ENCODE results near the gene ZC3H18.

DNA sequence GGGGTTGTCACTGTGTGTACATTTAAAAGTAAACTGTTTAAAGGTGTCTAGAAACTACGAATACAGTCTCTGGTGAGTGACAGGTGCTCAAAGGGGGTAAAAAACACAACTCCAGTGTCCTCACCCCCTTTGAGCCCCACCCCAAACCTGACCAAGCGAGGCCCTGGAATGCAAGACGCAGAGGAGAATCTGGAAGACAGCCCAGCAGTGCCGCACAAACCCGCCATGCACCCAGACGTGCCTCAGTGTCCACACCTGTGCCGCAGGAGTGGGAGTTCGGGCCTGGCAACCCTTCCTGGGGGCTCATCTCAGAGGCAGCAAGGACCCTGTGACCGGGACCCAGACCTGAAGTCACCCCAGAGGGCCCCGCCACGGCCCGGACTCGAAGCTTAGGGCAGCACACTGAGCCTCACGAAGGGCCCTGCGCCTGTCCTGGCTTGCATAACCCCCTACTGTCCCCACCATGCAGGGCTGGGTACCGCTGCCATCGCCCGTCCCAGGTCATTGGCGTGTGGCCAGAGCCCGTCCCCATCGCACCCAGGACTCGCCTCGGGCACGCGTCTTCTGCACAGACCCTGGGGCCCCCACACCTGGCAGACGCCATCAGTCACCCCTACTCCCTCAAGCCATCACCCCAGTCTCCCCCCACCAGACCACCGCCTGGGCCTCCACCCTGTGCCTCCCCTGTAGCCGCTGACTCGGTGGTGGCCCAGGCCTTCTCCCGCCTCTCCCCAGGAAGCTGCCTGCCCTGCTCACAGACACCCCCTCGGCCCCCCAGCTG lies 33.0 kb upstream of the ZC3H18 start:
- TF ChIP-seq, protein P1, sequence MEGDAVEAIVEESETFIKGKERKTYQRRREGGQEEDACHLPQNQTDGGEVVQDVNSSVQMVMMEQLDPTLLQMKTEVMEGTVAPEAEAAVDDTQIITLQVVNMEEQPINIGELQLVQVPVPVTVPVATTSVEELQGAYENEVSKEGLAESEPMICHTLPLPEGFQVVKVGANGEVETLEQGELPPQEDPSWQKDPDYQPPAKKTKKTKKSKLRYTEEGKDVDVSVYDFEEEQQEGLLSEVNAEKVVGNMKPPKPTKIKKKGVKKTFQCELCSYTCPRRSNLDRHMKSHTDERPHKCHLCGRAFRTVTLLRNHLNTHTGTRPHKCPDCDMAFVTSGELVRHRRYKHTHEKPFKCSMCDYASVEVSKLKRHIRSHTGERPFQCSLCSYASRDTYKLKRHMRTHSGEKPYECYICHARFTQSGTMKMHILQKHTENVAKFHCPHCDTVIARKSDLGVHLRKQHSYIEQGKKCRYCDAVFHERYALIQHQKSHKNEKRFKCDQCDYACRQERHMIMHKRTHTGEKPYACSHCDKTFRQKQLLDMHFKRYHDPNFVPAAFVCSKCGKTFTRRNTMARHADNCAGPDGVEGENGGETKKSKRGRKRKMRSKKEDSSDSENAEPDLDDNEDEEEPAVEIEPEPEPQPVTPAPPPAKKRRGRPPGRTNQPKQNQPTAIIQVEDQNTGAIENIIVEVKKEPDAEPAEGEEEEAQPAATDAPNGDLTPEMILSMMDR (IDR thresholded peaks at IDR 0.05) = no peak
- TF ChIP-seq POLR2A (IDR thresholded peaks at IDR 0.05) (no peak), POLR2AphosphoS5 (IDR thresholded peaks at IDR 0.05) (no peak)

All from breast epithelium (tissue), 3 donors.